OCI-LY1 (cell line): ENCODE data around the gene SLC35F2.

ENCODE experiments used
- H2AFZ ChIP-seq: fragments of 200-600 bp; sonication (generic), shearing (Covaris generic); 2 replicates; pipeline ENCODE4 v1.6.0; 2014; ENCODE audit warnings: antibody characterized with exemption, mild to moderate bottlenecking, low read length
- H3F3A ChIP-seq: fragments of 200-600 bp; sonication (generic), shearing (Covaris generic); 2 replicates; pipeline ENCODE4 v1.6.0; 2014; ENCODE audit warnings: mild to moderate bottlenecking, antibody characterized with exemption, low read length, moderate library complexity; ENCODE audit not compliant: insufficient read depth
- H3K27ac ChIP-seq: fragments of 200-600 bp; sonication (generic); 2 replicates; pipeline ENCODE4 v1.5.1; 2014; ENCODE audit warnings: low read length, mixed run types, mild to moderate bottlenecking, low read depth; ENCODE audit not compliant: poor library complexity, severe bottlenecking
- H3K27me3 ChIP-seq: fragments of 200-600 bp; sonication (generic); 2 replicates; pipeline ENCODE4 v1.6.0; 2014; ENCODE audit warnings: antibody characterized with exemption, mild to moderate bottlenecking, low read length, moderate library complexity; ENCODE audit not compliant: insufficient read depth
- H3K36me3 ChIP-seq: fragments of 200-600 bp; sonication (generic); 2 replicates; pipeline ENCODE4 v1.6.1; 2014; ENCODE audit warnings: mild to moderate bottlenecking, antibody characterized with exemption, low read length, moderate library complexity, mixed read lengths; ENCODE audit not compliant: insufficient read depth
- H3K4me1 ChIP-seq: fragments of 200-600 bp; sonication (generic); 2 replicates; pipeline ENCODE4 v1.5.1; 2014; ENCODE audit warnings: mild to moderate bottlenecking, low read length, moderate library complexity; ENCODE audit not compliant: insufficient read depth, severe bottlenecking
- H3K4me2 ChIP-seq: fragments of 200-600 bp; sonication (generic), shearing (Covaris generic); 2 replicates; pipeline ENCODE4 v1.6.1; 2014; ENCODE audit warnings: low read length
- H3K4me3 ChIP-seq: fragments of 200-600 bp; sonication (generic); 2 replicates; pipeline ENCODE4 v1.5.1; 2014; ENCODE audit warnings: low read length, low read depth, mild to moderate bottlenecking, mixed read lengths; ENCODE audit not compliant: poor library complexity, severe bottlenecking
- H3K79me2 ChIP-seq: fragments of 200-600 bp; shearing (Covaris generic); 2 replicates; pipeline ENCODE4 v1.6.1; 2016; ENCODE audit warnings: mixed run types, low read length, mixed read lengths; ENCODE audit not compliant: insufficient read depth
- H3K9ac ChIP-seq: fragments of 200-600 bp; sonication (generic), shearing (Covaris generic); 2 replicates; pipeline ENCODE4 v1.6.1; 2014; ENCODE audit warnings: mild to moderate bottlenecking, low read length, mixed read lengths
- H3K9me2 ChIP-seq: fragments of 200-600 bp; sonication (generic), shearing (Covaris generic); 2 replicates; pipeline ENCODE4 v1.6.1; 2014; ENCODE audit warnings: low read depth, mild to moderate bottlenecking, low read length, mixed read lengths
- H3K9me3 ChIP-seq: fragments of 200-600 bp; shearing (Covaris generic); 2 replicates; pipeline ENCODE4 v1.6.1; 2014; ENCODE audit warnings: low read length, mixed read lengths
- H4K20me1 ChIP-seq: fragments of 200-600 bp; sonication (generic), shearing (Covaris generic); 2 replicates; pipeline ENCODE4 v1.6.0; 2016; ENCODE audit warnings: mild to moderate bottlenecking, low read length; ENCODE audit not compliant: insufficient read depth
- EZH2 ChIP-seq: fragments of 200-600 bp; sonication (generic), shearing (Covaris generic); IDR thresholded peaks from 2 replicates; pipeline ENCODE4 v1.8.0; 2017; ENCODE audit warnings: borderline replicate concordance, mixed run types, mild to moderate bottlenecking, antibody characterized with exemption, low read length, moderate library complexity, mixed read lengths
- TF ChIP-seq, protein P1 (sequence below): fragments of 200-600 bp; sonication (generic), shearing (Covaris generic); IDR thresholded peaks from 2 replicates; pipeline ENCODE4 v1.5.1; 2017; ENCODE audit warnings: mild to moderate bottlenecking, antibody characterized with exemption, low read length, moderate library complexity, mixed read lengths

SLC35F2 gene

GRCh38 chr11:107750313-107750712, 108.3 kb downstream of the SLC35F2 start:
- Histone ChIP-seq H3K4me3 (no peak overlapping the region), H4K20me1 (no peaks in the 10 kb centered on the region), H3F3A (no peaks in the 10 kb centered on the region), H3K9me3 (no peaks in the 10 kb centered on the region), H3K36me3 (no peaks in the 10 kb centered on the region), H3K79me2 (no peaks in the 10 kb centered on the region), H3K27me3 (no peaks in the 10 kb centered on the region), H3K9me2 (no peaks in the 10 kb centered on the region), H3K4me2 (no peak overlapping the region), H2AFZ (no peak overlapping the region), H3K27ac (no peak overlapping the region), H3K4me1 (no peaks in the 10 kb centered on the region), H3K9ac (no peak overlapping the region)
- TF ChIP-seq EZH2 = no peak
- TF ChIP-seq, protein P1, sequence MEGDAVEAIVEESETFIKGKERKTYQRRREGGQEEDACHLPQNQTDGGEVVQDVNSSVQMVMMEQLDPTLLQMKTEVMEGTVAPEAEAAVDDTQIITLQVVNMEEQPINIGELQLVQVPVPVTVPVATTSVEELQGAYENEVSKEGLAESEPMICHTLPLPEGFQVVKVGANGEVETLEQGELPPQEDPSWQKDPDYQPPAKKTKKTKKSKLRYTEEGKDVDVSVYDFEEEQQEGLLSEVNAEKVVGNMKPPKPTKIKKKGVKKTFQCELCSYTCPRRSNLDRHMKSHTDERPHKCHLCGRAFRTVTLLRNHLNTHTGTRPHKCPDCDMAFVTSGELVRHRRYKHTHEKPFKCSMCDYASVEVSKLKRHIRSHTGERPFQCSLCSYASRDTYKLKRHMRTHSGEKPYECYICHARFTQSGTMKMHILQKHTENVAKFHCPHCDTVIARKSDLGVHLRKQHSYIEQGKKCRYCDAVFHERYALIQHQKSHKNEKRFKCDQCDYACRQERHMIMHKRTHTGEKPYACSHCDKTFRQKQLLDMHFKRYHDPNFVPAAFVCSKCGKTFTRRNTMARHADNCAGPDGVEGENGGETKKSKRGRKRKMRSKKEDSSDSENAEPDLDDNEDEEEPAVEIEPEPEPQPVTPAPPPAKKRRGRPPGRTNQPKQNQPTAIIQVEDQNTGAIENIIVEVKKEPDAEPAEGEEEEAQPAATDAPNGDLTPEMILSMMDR = no peak

DNA sequence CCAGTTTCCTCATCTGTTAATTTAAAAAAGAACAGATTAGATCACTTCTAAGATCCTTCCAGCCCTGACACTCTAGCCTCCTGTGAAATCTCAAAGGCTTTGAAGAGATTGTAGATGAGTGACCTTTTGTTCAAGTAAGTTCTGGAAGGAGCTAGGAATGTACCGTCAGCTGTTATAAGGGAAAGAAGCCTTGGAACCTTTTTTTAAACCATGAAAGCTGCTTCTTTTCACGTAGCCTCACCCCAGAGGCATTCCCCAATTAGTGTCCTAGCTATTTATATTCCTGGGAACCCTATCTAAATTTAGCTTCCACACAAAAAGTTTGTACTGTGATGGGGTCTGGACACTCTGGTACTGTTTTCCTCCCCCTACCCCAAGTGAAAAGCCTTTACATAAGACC, 111.0 kb downstream of the SLC35F2 start:
- no peaks in the 10 kb centered on the region for H3K9me3 ChIP-seq
- no peak for TF ChIP-seq EZH2
- TF ChIP-seq, protein P1 = no peak
- H3K27ac ChIP-seq = no peak overlapping the region
- H3K79me2 ChIP-seq = no peaks in the 10 kb centered on the region
- no peaks in the 10 kb centered on the region for H3K9me2 ChIP-seq
- H3F3A ChIP-seq = no peaks in the 10 kb centered on the region
- no peaks in the 10 kb centered on the region for H3K4me1 ChIP-seq
- no peaks in the 10 kb centered on the region for H3K36me3 ChIP-seq
- no peaks in the 10 kb centered on the region for H3K27me3 ChIP-seq
- H4K20me1 ChIP-seq = no peaks in the 10 kb centered on the region
- no peak overlapping the region for H3K9ac ChIP-seq
- H3K4me3 ChIP-seq = no peak overlapping the region
- H2AFZ ChIP-seq = no peak overlapping the region
- no peak overlapping the region for H3K4me2 ChIP-seq

- Histone ChIP-seq H3K27ac (no peak overlapping the region), H3K9me3 (no peaks in the 10 kb centered on the region), H3K4me3 (no peak overlapping the region), H3K4me1 (no peaks in the 10 kb centered on the region), H2AFZ (no peak overlapping the region), H3K36me3 (no peaks in the 10 kb centered on the region), H3K27me3 (no peaks in the 10 kb centered on the region), H3K9me2 (no peaks in the 10 kb centered on the region), H3F3A (no peaks in the 10 kb centered on the region), H4K20me1 (no peaks in the 10 kb centered on the region), H3K9ac (no peak overlapping the region), H3K4me2 (no peak overlapping the region), H3K79me2 (no peaks in the 10 kb centered on the region)
- TF ChIP-seq, protein P1 = no peak
- TF ChIP-seq EZH2 = no peak
These were observed 113.9 kb downstream of the SLC35F2 start for GRCh38 chr11:107744736-107745135.
